Measurements from ENCODE around the gene ERVFRD-1.

DNA sequence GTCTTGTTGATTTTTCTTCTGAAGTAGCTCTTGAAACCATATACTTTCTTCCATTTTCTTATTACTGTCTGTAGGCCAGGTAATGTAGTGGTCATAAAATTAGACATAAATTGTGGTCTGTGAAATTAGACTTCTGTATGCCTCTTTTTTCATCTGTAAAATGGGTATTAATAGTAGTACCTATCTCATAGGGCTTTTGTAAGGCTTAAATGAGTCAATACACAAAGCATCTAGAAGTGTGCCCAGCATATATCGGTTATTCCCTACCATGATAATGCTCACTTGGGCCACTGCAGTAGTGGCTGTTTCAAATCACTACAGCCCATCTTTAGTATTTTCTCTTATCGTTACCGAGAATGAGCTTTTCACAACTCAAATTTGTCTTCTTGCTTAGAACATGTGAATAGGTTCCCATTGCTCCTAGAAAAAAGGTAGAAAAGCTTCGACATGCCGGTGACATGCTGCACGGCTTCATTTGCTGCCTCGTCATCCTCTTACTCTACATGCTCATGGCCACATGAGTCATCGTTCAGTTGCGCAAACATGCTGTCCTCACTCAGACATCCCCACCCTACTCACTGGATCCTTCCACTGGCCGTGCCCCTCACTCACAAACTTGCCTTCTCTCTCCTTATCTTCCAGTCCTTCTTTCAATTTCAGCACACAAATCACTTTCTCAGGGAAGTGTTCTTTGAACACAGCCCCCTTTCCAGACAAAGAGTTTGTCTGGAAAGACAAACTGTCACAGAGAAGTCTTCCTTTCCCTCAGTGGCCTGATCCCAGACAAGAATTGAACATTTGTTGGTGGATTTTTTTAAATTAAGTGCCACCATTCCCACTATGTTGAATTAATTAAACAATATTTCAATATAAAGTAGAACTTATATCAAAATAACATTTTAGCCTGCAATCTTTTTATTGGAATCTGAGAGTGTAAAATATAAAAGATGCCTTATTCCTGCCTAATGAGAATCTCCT, 32.2 kb upstream of the ERVFRD-1 start:
- TF ChIP-seq, protein P1, sequence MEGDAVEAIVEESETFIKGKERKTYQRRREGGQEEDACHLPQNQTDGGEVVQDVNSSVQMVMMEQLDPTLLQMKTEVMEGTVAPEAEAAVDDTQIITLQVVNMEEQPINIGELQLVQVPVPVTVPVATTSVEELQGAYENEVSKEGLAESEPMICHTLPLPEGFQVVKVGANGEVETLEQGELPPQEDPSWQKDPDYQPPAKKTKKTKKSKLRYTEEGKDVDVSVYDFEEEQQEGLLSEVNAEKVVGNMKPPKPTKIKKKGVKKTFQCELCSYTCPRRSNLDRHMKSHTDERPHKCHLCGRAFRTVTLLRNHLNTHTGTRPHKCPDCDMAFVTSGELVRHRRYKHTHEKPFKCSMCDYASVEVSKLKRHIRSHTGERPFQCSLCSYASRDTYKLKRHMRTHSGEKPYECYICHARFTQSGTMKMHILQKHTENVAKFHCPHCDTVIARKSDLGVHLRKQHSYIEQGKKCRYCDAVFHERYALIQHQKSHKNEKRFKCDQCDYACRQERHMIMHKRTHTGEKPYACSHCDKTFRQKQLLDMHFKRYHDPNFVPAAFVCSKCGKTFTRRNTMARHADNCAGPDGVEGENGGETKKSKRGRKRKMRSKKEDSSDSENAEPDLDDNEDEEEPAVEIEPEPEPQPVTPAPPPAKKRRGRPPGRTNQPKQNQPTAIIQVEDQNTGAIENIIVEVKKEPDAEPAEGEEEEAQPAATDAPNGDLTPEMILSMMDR (IDR thresholded peaks at IDR 0.05), result no peak
- no peak for TF ChIP-seq POLR2A (IDR thresholded peaks at IDR 0.05)
